ENCODE measurements around the gene ADARB1. TPM values are rescaled to one million over a fixed set of nuclear protein-coding genes. Genes with fewer than 3 reads are reported as not detected.

ADARB1 gene
- total and polyA plus RNA-seq, 2 of the 8 experiments (the other 6 are each of a cell fraction or from before 2014, with no cell fraction given), result 4.7 to 14.9 TPM

- H3K9ac ChIP-seq (replicated peaks in 1 of 4; ENCODE audit: extremely low read depth in 1 of 4, low read depth in 3 of 4, low read length in 3 of 4), result no peak overlapping the region
- H3K18ac ChIP-seq (ENCODE audit: extremely low read depth, low read length), result no peak overlapping the region; the same call in 1 of the 2 replicates
- no peak for FAIRE-seq
- no peaks in the 10 kb centered on the region for H3K79me1 ChIP-seq (ENCODE audit: low read depth, low read length)
- H3K14ac ChIP-seq (ENCODE audit: insufficient read length), result no peak overlapping the region
- no peak overlapping the region for H3K23ac ChIP-seq (ENCODE audit: insufficient read length)
- TF ChIP-seq BRCA1 (IDR thresholded peaks at IDR 0.05; ENCODE audit: low read depth, low read length), result no peak
- no peak for TF ChIP-seq NANOG (IDR thresholded peaks at IDR 0.05; ENCODE audit: insufficient read depth, low read depth, low read length, poor library complexity, severe bottlenecking)
- no peak for TF ChIP-seq CHD1 (IDR thresholded peaks at IDR 0.05; ENCODE audit: low read depth, low read length)
- no peak for TF ChIP-seq CEBPB (IDR thresholded peaks at IDR 0.05; ENCODE audit: low read depth, low read length)
- TF ChIP-seq JUND (IDR thresholded peaks at IDR 0.05; ENCODE audit: low read length), result no peak
- no peak for TF ChIP-seq SP2 (IDR thresholded peaks at IDR 0.05; ENCODE audit: low read length)
- peak overlapping the region; percentile 75; the same call in 1 of the 2 replicates for H2BK5ac ChIP-seq (ENCODE audit: low read depth, low read length)
- H4K5ac ChIP-seq (ENCODE audit: insufficient read length, low read depth, low read length), result no peak overlapping the region
- H2AFZ ChIP-seq (ENCODE audit: low read length), result no peak overlapping the region
- CTCF ChIA-PET (ENCODE audit: partially characterized antibody), result interaction anchor here (1.6 kb wide), 1 partner anchor 11 kb away, joined by 3 read pairs; no protein-coding TSS in a partner anchor
- no peak overlapping the region for H2AK5ac ChIP-seq (ENCODE audit: low read depth, low read length)
- no peak overlapping the region for H2BK15ac ChIP-seq (ENCODE audit: low read length)
- H4K91ac ChIP-seq (replicated peaks; ENCODE audit: insufficient read length, low read length), result no peak overlapping the region
- POLR2A ChIA-PET (ENCODE audit: partially characterized antibody), result no interaction called here
- H3K4me3 ChIP-seq (ENCODE audit: extremely low read depth in 1 of 4, insufficient read depth in 2 of 4, low read depth in 3 of 4, low read length in 4 of 4), result no peak overlapping the region
- H2BK12ac ChIP-seq (ENCODE audit: low read depth, low read length), result no peak overlapping the region
- no peaks in the 10 kb centered on the region; a peak in 4 of 7 replicates for H3K27me3 ChIP-seq (replicated peaks in 1 of 4; ENCODE audit: control insufficient read depth in 3 of 4, extremely low read depth in 1 of 4, insufficient read depth in 3 of 4, low read length in 3 of 4)
- H3K4ac ChIP-seq (replicated peaks; ENCODE audit: insufficient read length, low read depth, low read length), result no peak overlapping the region
- no peaks in the 10 kb centered on the region; a peak in 1 of 8 replicates for H3K36me3 ChIP-seq (ENCODE audit: control insufficient read depth in 2 of 4, insufficient read depth in 4 of 4, low read length in 3 of 4)
- 83% methylated on average over 16 of the region's 16 CpGs; no CpG with 5 or more reads in 1 of the 2 experiments for WGBS, 2 experiments (ENCODE audit: extremely low coverage in 1 of 2, insufficient coverage in 1 of 2, insufficient read length in 1 of 2, insufficient replicate concordance in 2 of 2, low coverage in 1 of 2, low lambda C conversion rate in 2 of 2, missing lambda C conversion rate in 1 of 2)
- no peak overlapping the region for H3K4me2 ChIP-seq (ENCODE audit: insufficient read depth in 1 of 2, low read depth in 2 of 2, low read length in 2 of 2)
- H3K27ac ChIP-seq (ENCODE audit: low read depth, low read length), result no peak overlapping the region
- no peak overlapping the region for H2BK120ac ChIP-seq (replicated peaks; ENCODE audit: low read depth, low read length)
- no peaks in the 10 kb centered on the region; a peak in 1 of 7 replicates for H3K4me1 ChIP-seq (replicated peaks in 1 of 4; ENCODE audit: control insufficient read depth in 3 of 4, insufficient read depth in 4 of 4, low read length in 3 of 4)
- no peak overlapping the region for H4K8ac ChIP-seq (ENCODE audit: extremely low read depth, insufficient read depth, low read length)
- no peak overlapping the region for H3K56ac ChIP-seq (replicated peaks; ENCODE audit: insufficient read length, low read depth, low read length)
- H3K23me2 ChIP-seq (ENCODE audit: low read depth, low read length), result peaks cover 9% of the 10 kb centered on the region; the same call in 1 of the 2 replicates
- DNase-seq (ENCODE audit: low read depth in 1 of 2, low spot score in 2 of 2), result no peak
- H3K79me2 ChIP-seq (ENCODE audit: control insufficient read depth in 1 of 2, insufficient read depth in 2 of 2, low read length in 2 of 2), result no peaks in the 10 kb centered on the region
- H4K20me1 ChIP-seq (replicated peaks in 1 of 2; ENCODE audit: control insufficient read depth in 1 of 2, insufficient read depth in 2 of 2, low read length in 2 of 2), result peaks cover 0 to 9% of the 10 kb centered on the region in 2 experiments
- H2BK20ac ChIP-seq (ENCODE audit: low read length), result no peak overlapping the region
- peaks cover 0 to 9% of the 10 kb centered on the region in 2 experiments; a peak in 1 of 4 replicates for H3K9me3 ChIP-seq (ENCODE audit: insufficient read depth in 2 of 2, low read depth in 1 of 2, low read length in 1 of 2)
Measured at GRCh38 chr21:45041351-45041805, 33.0 kb upstream of the ADARB1 start.

Measured in H1 (cell line).